Keratinocyte (primary cell): ENCODE results near the gene AATF. TPM values are rescaled to one million over a fixed set of nuclear protein-coding genes. Genes with fewer than 3 reads are reported as not detected.

Experiments used
- DNase-seq: peaks from one replicate; pipeline ENCODE4 v3.0.0-alpha.2; 2011; ENCODE audit warnings: low read depth, missing footprints, low spot score
- FAIRE-seq: peaks from 2 replicates; lab custom pipeline; 2011; peaks lifted over from hg19 to GRCh38; lab: Jason Lieb, UNC
- H2AFZ ChIP-seq: 2 replicates; pipeline ENCODE4 v1.6.0; 2012; ENCODE audit warnings: low read length, control low read depth, inconsistent platforms; ENCODE audit not compliant: control insufficient read depth
- H3K27ac ChIP-seq: 2 replicates; pipeline ENCODE4 v1.5.1; 2011; ENCODE audit warnings: low read length; ENCODE audit not compliant: control insufficient read depth, insufficient read depth
- H3K27me3 ChIP-seq: 3 replicates; pipeline ENCODE4 v1.6.0; 2011; ENCODE audit warnings: low read length; ENCODE audit not compliant: control insufficient read depth, insufficient read depth; ENCODE audit errors: extremely low read depth
- H3K36me3 ChIP-seq, 2 experiments: 2 replicates in 1 of 2; 3 replicates in 1 of 2; pipeline ENCODE4 v1.5.1; 2011; ENCODE audit warnings: low read length in 2 of 2, mild to moderate bottlenecking in 1 of 2; ENCODE audit not compliant: control insufficient read depth in 2 of 2, insufficient read depth in 2 of 2; ENCODE audit errors: extremely low read depth in 1 of 2
- H3K4me1 ChIP-seq: 3 replicates; pipeline ENCODE4 v1.5.1; 2011; ENCODE audit warnings: low read length; ENCODE audit not compliant: control insufficient read depth, insufficient read depth; ENCODE audit errors: extremely low read depth
- H3K4me2 ChIP-seq: 3 replicates; pipeline ENCODE4 v1.6.0; 2011; ENCODE audit warnings: low read depth, low read length; ENCODE audit not compliant: control insufficient read depth, insufficient read depth; ENCODE audit errors: extremely low read depth
- H3K4me3 ChIP-seq, 3 experiments: fragments of 200-600 bp in 1 of 3; sonication (generic) in 1 of 3; 2 replicates in 2 of 3; 3 replicates in 1 of 3; pipeline ENCODE4 v1.5.1; 2011 to 2016; ENCODE audit warnings: low read length in 3 of 3, mild to moderate bottlenecking in 3 of 3, control low read depth in 2 of 3, inconsistent platforms in 1 of 3, low read depth in 1 of 3, mixed read lengths in 1 of 3, mixed run types in 1 of 3, moderate library complexity in 1 of 3; ENCODE audit not compliant: control insufficient read depth in 2 of 3, insufficient read depth in 2 of 3; ENCODE audit errors: extremely low read depth in 1 of 3
- H3K79me2 ChIP-seq: 2 replicates; pipeline ENCODE4 v1.6.0; 2012; ENCODE audit warnings: low read length; ENCODE audit not compliant: control insufficient read depth, insufficient read depth
- H3K9ac ChIP-seq: 3 replicates; pipeline ENCODE4 v1.6.0; 2011; ENCODE audit warnings: low read length; ENCODE audit not compliant: control insufficient read depth, insufficient read depth; ENCODE audit errors: extremely low read depth
- H3K9me1 ChIP-seq: 3 replicates; pipeline ENCODE4 v1.6.0; 2011; ENCODE audit warnings: low read length; ENCODE audit not compliant: control insufficient read depth, insufficient read depth; ENCODE audit errors: extremely low read depth
- H3K9me3 ChIP-seq: 2 replicates; pipeline ENCODE4 v1.5.1; 2012; ENCODE audit warnings: low read depth, low read length; ENCODE audit not compliant: control insufficient read depth
- H4K20me1 ChIP-seq: 3 replicates; pipeline ENCODE4 v1.6.0; 2011; ENCODE audit warnings: low read length; ENCODE audit not compliant: control insufficient read depth, insufficient read depth; ENCODE audit errors: extremely low read depth
- CTCF ChIP-seq, 3 experiments: IDR thresholded peaks in 1 of 3; conservative IDR thresholded peaks in 1 of 3; optimal IDR thresholded peaks in 1 of 3; 2 replicates in 2 of 3; 3 replicates in 1 of 3; pipeline versions ENCODE3 to v1.5.1; 2011; ENCODE audit warnings: low read length in 3 of 3, mild to moderate bottlenecking in 3 of 3, moderate library complexity in 2 of 3, control low read depth in 1 of 3, inconsistent platforms in 1 of 3; ENCODE audit not compliant: insufficient read depth in 2 of 3; ENCODE audit errors: extremely low read depth in 1 of 3
- EZH2 ChIP-seq: IDR thresholded peaks from one replicate; pipeline ENCODE4 v1.6.1; 2012; ENCODE audit warnings: inconsistent platforms, mild to moderate bottlenecking, low read length, moderate library complexity
- dilution Hi-C: fragments of 300-500 bp; cut with MboI; formaldehyde crosslinking; loops from one replicate; pipeline ENCODE4 v1.7.0; 2020; ENCODE audit warnings: low sequenced_read_pairs; ENCODE audit not compliant: extremely low pct_ligation_motif_present
- polyA plus RNA-seq, 5 experiments: library from polyadenylated mRNA; depleted of rRNA in 3 of 5; stranded (reverse) in 3 of 5; stranded (forward) in 1 of 5; unstranded in 1 of 5; fragments of >200 nt; gene quantifications; 1 replicate in 1 of 5; 2 replicates in 3 of 5; 3 replicates in 1 of 5; pipeline versions ENCODE4 v1.2.1 to v1.2.3, GENCODE V29; 2011 to 2012; ENCODE audit warnings: missing spikeins in 2 of 5, low read depth in 1 of 5, low replicate concordance in 1 of 5

AATF gene
- polyA plus RNA-seq, 1 donor (not counting 4 experiments of a cell fraction or from before 2014, with no cell fraction given) = 30.4 TPM

- Histone ChIP-seq H3K79me2 (no peaks in the 10 kb centered on the region), H2AFZ (no peak overlapping the region), H3K27me3 (no peaks in the 10 kb centered on the region), H3K4me2 (no peak overlapping the region), H3K9me3 (no peaks in the 10 kb centered on the region), H3K4me3 (no peak overlapping the region), H3K9me1 (no peaks in the 10 kb centered on the region), H3K4me1 (no peaks in the 10 kb centered on the region), H4K20me1 (no peaks in the 10 kb centered on the region), H3K36me3 (peaks cover 0 to 2% of the 10 kb centered on the region in 2 experiments), H3K9ac (no peak overlapping the region), H3K27ac (no peak overlapping the region)
- FAIRE-seq (no peak), DNase-seq (no peak)
- no peak for TF ChIP-seq CTCF (optimal IDR thresholded peaks at IDR 0.05 in 1 of 3, IDR thresholded peaks at IDR 0.05 in 1 of 3, conservative IDR thresholded peaks at IDR 0.05 in 1 of 3; ENCODE audit: extremely low read depth in 1 of 3, insufficient read depth in 2 of 3, low read length in 3 of 3)
- no peak for TF ChIP-seq EZH2
- dilution Hi-C loops = no loop called here
Measured at GRCh38 chr17:37026531-37026869, 77.7 kb downstream of the AATF start.

DNA sequence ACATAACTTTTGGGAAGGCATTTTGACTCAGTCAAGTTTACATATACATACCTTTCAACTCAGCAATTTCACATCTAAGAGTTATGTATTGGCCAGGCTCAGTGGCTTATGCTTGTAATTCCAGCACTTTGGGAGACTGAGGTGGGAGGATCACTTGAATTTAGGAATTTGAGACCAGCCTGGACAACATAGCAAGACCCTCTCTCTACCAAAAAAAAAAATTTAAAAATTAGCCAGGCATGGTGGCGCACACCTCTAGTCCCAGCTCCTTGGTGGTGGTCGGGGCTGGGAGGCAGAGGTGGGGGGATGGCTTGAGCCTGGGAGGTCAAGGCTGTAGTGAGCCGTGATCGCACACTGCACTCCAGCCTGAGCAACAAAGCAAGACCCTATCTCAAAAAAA is 79.3 kb downstream of the AATF start:
- DNase-seq = no peak
- Histone ChIP-seq H3K27ac (no peak overlapping the region), H3K9me1 (no peaks in the 10 kb centered on the region), H3K9me3 (no peaks in the 10 kb centered on the region), H3K9ac (no peak overlapping the region), H3K4me2 (no peak overlapping the region), H3K27me3 (no peaks in the 10 kb centered on the region), H3K79me2 (no peaks in the 10 kb centered on the region), H2AFZ (no peak overlapping the region), H3K36me3 (peaks cover 0 to 6% of the 10 kb centered on the region in 2 experiments), H3K4me1 (no peaks in the 10 kb centered on the region), H3K4me3 (no peak overlapping the region), H4K20me1 (no peaks in the 10 kb centered on the region)
- TF ChIP-seq CTCF (optimal IDR thresholded peaks at IDR 0.05 in 1 of 3, IDR thresholded peaks at IDR 0.05 in 1 of 3, conservative IDR thresholded peaks at IDR 0.05 in 1 of 3; ENCODE audit: extremely low read depth in 1 of 3, insufficient read depth in 2 of 3, low read length in 3 of 3) (no peak), EZH2 (no peak)
- FAIRE-seq = no peak
- dilution Hi-C loops = no loop called here
